Spleen (tissue), 7 donors: ENCODE data around the gene PSMG3.

Experiments used
- POLR2A ChIP-seq, 3 donors: fragments of 450-650 bp; IDR thresholded peaks; one replicate each; pipeline ENCODE4 v1.5.1; 2017; ENCODE audit warnings: antibody characterized with exemption in 3 of 3, mild to moderate bottlenecking in 1 of 3
- TF ChIP-seq, protein P1 (sequence below), 11 experiments: fragments of 200-600 bp in 7 of 11; fragments of 450-650 bp in 4 of 11; sonication (generic) in 4 of 11; IDR thresholded peaks in 8 of 11; conservative IDR thresholded peaks in 3 of 11; 1 replicate in 7 of 11; 2 replicates in 4 of 11; pipeline versions ENCODE4 v1.4.0 to v1.8.0; 2016 to 2021; ENCODE audit warnings: antibody characterized with exemption in 11 of 11, inconsistent platforms in 4 of 11, mild to moderate bottlenecking in 1 of 11
- donor health status: DM: no; HTN: no; CAD: no; lungs with moderate emphysema.
- donor health status: DM: no; HTN: no; CAD: no.
- donor health status: DM: no; HTN: no; CAD: no.

DNA sequence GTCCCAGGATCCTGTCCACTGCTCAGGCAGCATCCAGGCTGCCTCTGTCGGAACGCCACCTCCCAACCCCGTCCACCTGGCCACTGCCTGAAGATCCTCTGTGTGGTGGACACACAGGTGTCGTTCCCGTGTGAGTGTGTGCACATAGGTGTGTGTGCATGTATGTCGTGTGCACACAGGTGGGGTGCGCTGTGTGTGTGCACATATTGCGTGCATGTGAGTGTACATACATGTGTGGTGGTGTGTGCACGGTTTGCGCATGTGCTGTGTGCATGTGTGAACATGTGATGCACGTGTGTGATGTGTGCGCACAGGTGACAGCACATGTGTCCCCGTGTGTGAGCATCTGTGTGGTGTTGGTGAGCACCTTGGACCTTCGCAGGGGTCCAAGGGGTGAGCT, 20.9 kb downstream of the PSMG3 start:
- TF ChIP-seq POLR2A (IDR thresholded peaks at IDR 0.05), result no peak
- TF ChIP-seq, protein P1, sequence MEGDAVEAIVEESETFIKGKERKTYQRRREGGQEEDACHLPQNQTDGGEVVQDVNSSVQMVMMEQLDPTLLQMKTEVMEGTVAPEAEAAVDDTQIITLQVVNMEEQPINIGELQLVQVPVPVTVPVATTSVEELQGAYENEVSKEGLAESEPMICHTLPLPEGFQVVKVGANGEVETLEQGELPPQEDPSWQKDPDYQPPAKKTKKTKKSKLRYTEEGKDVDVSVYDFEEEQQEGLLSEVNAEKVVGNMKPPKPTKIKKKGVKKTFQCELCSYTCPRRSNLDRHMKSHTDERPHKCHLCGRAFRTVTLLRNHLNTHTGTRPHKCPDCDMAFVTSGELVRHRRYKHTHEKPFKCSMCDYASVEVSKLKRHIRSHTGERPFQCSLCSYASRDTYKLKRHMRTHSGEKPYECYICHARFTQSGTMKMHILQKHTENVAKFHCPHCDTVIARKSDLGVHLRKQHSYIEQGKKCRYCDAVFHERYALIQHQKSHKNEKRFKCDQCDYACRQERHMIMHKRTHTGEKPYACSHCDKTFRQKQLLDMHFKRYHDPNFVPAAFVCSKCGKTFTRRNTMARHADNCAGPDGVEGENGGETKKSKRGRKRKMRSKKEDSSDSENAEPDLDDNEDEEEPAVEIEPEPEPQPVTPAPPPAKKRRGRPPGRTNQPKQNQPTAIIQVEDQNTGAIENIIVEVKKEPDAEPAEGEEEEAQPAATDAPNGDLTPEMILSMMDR (IDR thresholded peaks at IDR 0.05 in 8 of 11, conservative IDR thresholded peaks at IDR 0.05 in 3 of 11), result no peak
